Sciatic nerve (tissue), 2 donors: ENCODE data around the gene SH3BP1. TPM values are rescaled to one million over a fixed set of nuclear protein-coding genes. Genes with fewer than 3 reads are reported as not detected.

Experiments
- ATAC-seq: fragments of 200-7000 bp; cut with Tn5 transposase; one replicate; pipeline ENCODE4 v1.9.1; 2020; ENCODE audit warnings: mild to moderate bottlenecking, moderate library complexity
- DNase-seq: peaks from one replicate; pipeline ENCODE4 v3.0.0-alpha.2; 2020; ENCODE audit warnings: low spot score
- intact Hi-C: fragments of 100-400 bp; cut with DNase I; formaldehyde crosslinking; loops from one replicate; pipeline ENCODE4 v1.14.2; 2022
- total RNA-seq: library from RNA; stranded (reverse); fragmentation: NEBNext Ultra II Directional; extraction: Animal tissue kit (Norgen Biotek cat#: 25700); gene quantifications from one replicate; pipeline ENCODE4 v1.2.1, GENCODE V29; 2021
- donor health status: DM: no; HTN: no; CAD: no.
- donor health status: DM: no; HTN: no; CAD: no.

SH3BP1 gene
- total RNA-seq, 1 donor from 2014 or later, result 10.3 TPM

- intact Hi-C loops, result no loop called here
- ATAC-seq (no peak), DNase-seq (no peak)
Measured at GRCh38 chr22:37610480-37611129, 28.9 kb upstream of the SH3BP1 start.

- intact Hi-C loops, result no loop called here
Measured at GRCh38 chr22:37611207-37611606, 28.3 kb upstream of the SH3BP1 start.

DNA sequence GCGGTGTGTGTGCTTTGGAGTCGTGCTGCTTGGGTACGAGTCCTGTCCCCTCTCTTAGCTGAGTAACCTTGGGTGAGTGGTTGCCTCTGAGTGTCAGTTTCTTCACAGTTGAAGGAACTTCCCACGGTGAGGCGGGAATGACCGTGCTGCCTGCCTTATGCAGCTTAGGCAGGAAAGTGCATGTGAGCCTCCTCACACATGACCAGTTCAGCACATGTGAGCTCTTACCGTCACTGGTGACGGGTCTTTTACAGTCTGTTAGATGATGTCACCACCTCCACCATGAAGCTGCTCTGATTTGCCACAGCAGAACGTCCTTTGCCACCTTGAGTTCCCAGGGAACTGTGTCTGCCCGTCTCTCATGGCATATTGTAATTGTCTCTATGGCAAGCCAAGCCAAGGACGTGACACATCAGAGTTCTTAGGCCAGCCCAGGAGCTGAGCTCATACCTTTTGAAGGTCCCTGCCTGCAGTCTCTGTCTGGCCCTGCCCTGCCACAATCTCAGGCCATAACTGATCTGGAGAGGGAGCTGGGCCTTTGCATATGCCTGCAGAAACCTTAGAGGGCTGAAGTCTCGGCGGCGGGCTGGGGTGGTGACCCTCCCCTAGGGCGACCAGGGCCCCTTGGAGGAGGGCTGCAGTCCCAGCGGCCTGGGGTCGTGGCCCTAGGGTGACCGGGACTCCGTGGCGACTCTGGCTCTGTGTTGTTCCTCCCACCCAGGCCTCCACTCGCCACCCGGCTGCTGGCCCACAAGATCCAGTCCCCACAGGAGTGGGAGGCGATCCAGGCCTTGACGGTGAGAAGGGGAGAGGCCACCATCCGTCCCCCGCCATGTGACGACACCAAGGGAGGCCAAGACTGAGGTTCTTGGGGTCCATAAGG is 23.0 kb upstream of the SH3BP1 start:
- ATAC-seq, result no peak
- DNase-seq, result no peak
- intact Hi-C loops, result no loop called here

More at GRCh38 chr22:37611207-37611606, 28.3 kb upstream of the SH3BP1 start:
- no peak for ATAC-seq
- DNase-seq, result no peak

- no peak for ATAC-seq
- no peak for DNase-seq
- intact Hi-C loops, result no loop called here
Measured at GRCh38 chr22:37617431-37617830, 22.0 kb upstream of the SH3BP1 start.

- ATAC-seq (no peak), DNase-seq (no peak)
- intact Hi-C loops, result no loop called here
Measured at GRCh38 chr22:37618072-37618656, 21.3 kb upstream of the SH3BP1 start.

- ATAC-seq (no peak), DNase-seq (no peak)
- intact Hi-C loops, result no loop called here
Measured at GRCh38 chr22:37618674-37619073, 20.8 kb upstream of the SH3BP1 start.

- no peak for DNase-seq
- no peak for ATAC-seq
- intact Hi-C loops, result no loop called here
Measured at GRCh38 chr22:37619991-37620390, 19.5 kb upstream of the SH3BP1 start.

- no peak for ATAC-seq
- intact Hi-C loops, result no loop called here
- no peak for DNase-seq
Measured at GRCh38 chr22:37621352-37621860, 18.1 kb upstream of the SH3BP1 start.

DNA sequence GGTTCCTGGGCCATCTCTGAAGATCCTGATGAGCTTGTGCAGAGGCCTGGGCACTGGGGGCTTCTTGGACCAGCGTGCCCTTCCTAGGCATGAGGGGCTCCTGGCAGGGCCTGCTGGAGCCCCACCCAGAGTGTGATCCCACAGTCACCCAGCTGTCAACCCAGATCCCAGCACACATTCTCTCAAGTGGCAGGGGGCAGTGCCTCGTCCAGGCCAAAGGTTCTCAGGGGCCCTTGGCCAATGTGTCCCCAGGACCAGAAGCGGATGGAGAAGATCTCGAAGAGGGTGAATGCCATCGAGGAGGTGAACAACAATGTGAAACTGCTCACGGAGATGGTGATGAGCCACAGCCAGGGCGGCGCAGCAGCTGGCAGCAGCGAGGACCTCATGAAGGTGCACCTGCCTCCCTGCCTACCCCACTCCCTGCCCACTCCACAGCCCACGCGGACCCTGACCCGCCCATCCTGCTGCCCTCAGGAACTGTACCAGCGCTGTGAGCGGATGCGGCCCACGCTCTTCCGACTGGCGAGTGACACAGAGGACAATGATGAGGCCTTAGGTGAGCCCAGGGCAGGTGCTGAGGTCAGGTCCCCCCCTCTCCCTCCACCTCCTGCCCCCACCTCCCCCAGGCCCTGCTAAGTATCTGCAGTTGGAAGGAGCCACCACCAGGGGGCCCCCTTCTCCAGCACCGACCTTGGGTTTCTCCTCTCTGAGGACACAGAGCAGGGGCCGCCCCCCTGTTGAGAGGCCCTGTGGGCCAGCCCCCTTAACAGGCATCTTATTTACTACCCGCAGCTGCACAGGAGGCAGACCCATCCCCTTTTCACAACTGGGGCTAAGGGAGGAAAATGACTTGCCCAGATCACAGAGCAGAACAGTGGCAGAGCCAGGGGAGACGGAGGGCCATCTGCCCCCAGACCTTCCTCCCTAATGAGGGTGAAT is 16.1 kb upstream of the SH3BP1 start:
- intact Hi-C loops, result no loop called here
- DNase-seq (no peak), ATAC-seq (peak; percentile 70)

DNA sequence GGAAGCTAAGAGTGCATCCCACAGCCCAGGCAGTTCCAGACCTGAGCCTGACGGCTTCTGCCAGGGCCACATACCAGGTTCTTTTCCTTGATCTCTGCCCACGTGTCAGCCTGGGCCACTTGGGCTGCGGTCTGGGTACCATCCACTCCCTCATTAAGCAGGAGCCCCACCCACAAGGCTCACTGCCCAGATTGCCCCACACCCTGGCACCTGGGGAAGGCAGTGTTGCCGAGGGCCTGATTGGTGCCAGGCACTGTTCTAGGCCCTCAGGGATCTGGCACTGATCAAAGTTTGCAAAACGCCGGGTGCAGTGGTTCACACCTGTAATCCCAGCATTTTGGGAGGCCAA is 15.5 kb upstream of the SH3BP1 start:
- DNase-seq (no peak), ATAC-seq (no peak)
- intact Hi-C loops, result no loop called here

- no peak for ATAC-seq
- DNase-seq, result no peak
- intact Hi-C loops, result no loop called here
Measured at GRCh38 chr22:37624876-37625275, 14.6 kb upstream of the SH3BP1 start.

DNA sequence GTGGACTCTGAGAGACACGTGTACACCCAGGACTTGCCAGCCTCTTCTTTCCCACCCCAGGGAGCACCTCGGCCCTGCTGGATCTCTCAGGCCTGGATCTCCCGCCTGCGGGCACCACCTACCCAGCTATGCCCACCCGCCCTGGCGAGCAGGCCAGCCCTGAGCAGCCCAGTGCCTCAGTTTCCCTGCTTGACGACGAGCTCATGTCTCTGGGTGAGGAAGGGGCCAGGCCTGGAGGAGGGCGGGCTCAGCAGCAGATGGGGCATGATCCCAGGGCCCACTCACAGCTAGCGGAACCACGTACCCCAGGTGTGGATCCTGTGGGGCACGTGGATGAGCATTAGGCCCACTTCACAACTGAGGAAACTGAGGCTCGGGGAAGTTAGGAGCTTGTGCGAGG is 13.7 kb upstream of the SH3BP1 start:
- ATAC-seq (no peak), DNase-seq (no peak)
- intact Hi-C loops, result no loop called here

GRCh38 chr22:37626144-37626543 is 13.3 kb upstream of the SH3BP1 start:
- peak; percentile 75 for ATAC-seq
- no peak for DNase-seq
- intact Hi-C loops, result no loop called here

DNA sequence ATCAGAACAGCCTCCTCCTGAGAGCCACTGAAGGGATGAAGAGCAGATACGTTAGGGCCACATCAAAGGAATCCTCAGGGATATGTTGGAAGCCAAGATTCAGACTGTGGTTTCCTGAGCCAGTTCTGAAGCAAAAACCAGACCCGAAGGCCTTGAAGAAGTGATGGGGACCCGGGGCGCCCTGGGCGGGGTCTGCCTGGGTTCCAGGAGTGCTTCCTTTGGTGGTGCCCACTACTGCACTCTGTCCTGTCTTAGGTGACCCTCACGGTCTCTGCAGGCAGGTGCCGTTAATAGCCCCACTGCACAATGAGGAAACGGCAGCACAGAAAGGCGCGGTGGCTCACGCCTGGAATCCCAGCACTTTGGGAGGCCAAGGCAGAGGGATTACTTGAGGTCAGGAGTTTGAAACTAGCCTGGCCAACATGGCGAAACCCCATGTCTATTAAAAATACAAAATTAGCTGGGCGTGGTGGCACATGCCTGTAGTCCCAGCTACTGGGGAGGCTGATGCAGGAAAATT is 12.9 kb upstream of the SH3BP1 start:
- intact Hi-C loops, result no loop called here
- ATAC-seq (no peak), DNase-seq (no peak)

GRCh38 chr22:37627121-37627520 is 12.3 kb upstream of the SH3BP1 start:
- intact Hi-C loops, result no loop called here
- DNase-seq (no peak), ATAC-seq (peak; percentile 2)

- no peak for DNase-seq
- intact Hi-C loops, result no loop called here
- ATAC-seq, result no peak
Measured at GRCh38 chr22:37627545-37627944, 11.9 kb upstream of the SH3BP1 start.

GRCh38 chr22:37628830-37629229 is 10.6 kb upstream of the SH3BP1 start:
- no peak for ATAC-seq
- no peak for DNase-seq

GRCh38 chr22:37629928-37630327 is 9.5 kb upstream of the SH3BP1 start:
- DNase-seq (no peak), ATAC-seq (no peak)
- intact Hi-C loops, result no loop called here

More at GRCh38 chr22:37628830-37629229, 10.6 kb upstream of the SH3BP1 start:
- intact Hi-C loops, result no loop called here
